Ishikawa (cell line): ENCODE data around the gene CLEC5A.

ENCODE experiments used
- CEBPB ChIP-seq: IDR thresholded peaks from 2 replicates; pipeline ENCODE4 v1.6.1; 2012
- CREB1 ChIP-seq: IDR thresholded peaks from 2 replicates; pipeline ENCODE4 v1.6.1; 2012; ENCODE audit warnings: low read depth
- EP300 ChIP-seq: IDR thresholded peaks from 2 replicates; pipeline ENCODE4 v1.6.1; 2012; ENCODE audit warnings: borderline replicate concordance
- NFIC ChIP-seq: IDR thresholded peaks from 2 replicates; pipeline ENCODE4 v1.6.1; 2012
- RAD21 ChIP-seq: IDR thresholded peaks from 2 replicates; pipeline ENCODE4 v1.6.1; 2012; ENCODE audit warnings: low read depth
- REST ChIP-seq: IDR thresholded peaks from 2 replicates; pipeline ENCODE4 v1.6.1; 2012; ENCODE audit warnings: low read depth, mild to moderate bottlenecking
- TAF1 ChIP-seq: IDR thresholded peaks from 2 replicates; pipeline ENCODE4 v1.6.1; 2012; ENCODE audit warnings: low read depth, mild to moderate bottlenecking
- TCF12 ChIP-seq: IDR thresholded peaks from 2 replicates; pipeline ENCODE4 v1.6.1; 2012; ENCODE audit warnings: low read depth
- YY1 ChIP-seq: IDR thresholded peaks from 2 replicates; pipeline ENCODE4 v1.6.1; 2012; ENCODE audit warnings: low read depth

GRCh38 chr7:141949021-141949420 is 2.2 kb upstream of the CLEC5A start:
- TF ChIP-seq TAF1 (no peak), NFIC (no peak), CEBPB (no peak), EP300 (no peak), CREB1 (no peak), REST (no peak), TCF12 (no peak), RAD21 (no peak), YY1 (no peak)
